Stimulated activated CD8-positive, alpha-beta memory T cell treated with anti-CD3 and anti-CD28 coated beads, Interleukin-12 subunit alpha, Interleukin-12 subunit beta, amount 100 ng/mL, for 4 hours (primary cell): Measurements from ENCODE around the gene KREMEN2.

Experiments
- DNase-seq: peaks from one replicate; pipeline ENCODE4 v3.0.0-alpha.2; 2020; ENCODE audit warnings: low read depth

KREMEN2 gene

DNA sequence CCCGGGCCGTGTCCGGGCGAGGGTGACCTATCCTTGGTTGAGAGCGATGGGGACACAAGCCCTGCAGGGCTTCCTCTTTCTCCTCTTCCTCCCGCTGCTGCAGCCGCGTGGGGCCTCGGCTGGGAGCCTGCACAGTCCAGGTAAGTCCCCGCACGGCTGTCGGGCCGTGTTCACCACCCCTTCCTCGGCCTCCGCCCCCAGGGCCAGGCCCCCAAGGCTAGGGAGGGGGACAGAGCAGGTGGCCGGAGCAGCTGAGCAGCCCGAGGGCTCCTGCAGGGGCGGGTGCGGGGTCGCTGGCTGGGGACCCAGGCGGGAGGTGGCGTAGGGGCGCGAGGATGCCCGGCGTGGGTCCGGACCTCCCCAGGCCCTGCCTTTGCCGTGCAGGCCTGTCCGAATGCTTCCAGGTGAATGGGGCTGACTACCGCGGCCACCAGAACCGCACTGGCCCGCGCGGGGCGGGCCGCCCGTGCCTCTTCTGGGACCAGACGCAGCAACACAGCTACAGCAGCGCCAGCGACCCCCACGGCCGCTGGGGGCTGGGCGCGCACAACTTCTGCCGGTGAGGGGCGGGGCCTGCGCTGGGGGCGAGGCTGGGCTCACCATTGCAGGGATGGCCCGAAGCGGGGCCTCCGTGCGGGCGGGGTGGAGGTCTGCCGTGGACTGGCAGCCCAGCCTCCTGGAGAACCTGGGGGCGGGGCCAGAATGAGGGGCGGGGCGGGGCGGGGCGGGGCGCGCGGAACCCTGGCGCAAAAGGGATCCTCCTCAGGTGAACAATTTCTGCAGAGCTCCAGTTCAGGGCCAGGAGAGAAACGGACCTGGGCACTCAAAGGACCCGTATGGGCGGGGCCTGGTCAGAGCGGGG, 631 bp downstream of the KREMEN2 start:
- no peak for DNase-seq

DNA sequence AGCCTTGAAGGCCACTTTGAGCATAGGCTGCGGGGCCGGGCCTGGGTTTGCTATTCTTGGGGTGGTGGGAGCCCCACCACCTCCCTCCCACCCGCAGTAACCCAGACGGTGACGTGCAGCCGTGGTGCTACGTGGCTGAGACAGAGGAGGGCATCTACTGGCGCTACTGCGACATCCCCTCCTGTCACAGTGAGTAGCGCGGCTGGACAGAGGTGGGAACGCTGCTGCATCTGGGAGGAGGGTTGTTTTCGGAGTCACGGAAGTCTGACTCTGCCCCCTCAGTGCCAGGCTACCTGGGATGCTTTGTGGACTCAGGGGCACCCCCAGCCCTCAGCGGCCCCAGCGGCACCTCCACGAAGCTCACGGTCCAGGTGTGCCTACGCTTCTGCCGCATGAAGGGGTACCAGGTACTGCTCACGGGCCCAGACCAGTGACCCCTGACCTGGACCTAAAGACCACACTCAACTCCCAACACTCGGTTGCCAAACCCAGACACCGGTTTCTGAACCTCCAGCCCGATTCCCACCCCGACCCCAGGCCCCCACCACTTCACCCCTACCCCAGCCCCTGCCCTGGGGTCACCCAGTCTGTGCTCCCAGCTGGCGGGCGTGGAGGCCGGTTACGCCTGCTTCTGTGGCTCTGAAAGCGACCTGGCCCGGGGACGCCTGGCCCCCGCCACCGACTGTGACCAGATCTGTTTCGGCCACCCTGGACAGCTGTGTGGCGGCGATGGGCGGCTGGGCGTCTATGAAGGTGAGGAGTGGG, 2.1 kb downstream of the KREMEN2 start:
- no peak for DNase-seq

DNA sequence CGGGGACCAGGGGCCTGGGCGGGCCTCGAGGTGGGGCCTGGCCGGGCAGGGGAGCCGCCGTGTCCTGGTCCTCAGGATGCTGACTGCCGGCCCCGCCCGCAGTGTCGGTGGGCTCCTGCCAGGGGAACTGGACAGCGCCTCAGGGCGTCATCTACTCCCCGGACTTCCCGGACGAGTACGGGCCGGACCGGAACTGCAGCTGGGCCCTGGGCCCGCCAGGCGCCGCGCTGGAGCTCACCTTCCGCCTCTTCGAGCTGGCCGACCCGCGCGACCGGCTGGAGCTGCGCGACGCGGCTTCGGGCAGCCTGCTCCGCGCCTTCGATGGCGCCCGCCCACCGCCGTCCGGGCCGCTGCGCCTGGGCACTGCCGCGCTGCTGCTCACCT, 2.7 kb downstream of the KREMEN2 start:
- DNase-seq, result no peak

DNA sequence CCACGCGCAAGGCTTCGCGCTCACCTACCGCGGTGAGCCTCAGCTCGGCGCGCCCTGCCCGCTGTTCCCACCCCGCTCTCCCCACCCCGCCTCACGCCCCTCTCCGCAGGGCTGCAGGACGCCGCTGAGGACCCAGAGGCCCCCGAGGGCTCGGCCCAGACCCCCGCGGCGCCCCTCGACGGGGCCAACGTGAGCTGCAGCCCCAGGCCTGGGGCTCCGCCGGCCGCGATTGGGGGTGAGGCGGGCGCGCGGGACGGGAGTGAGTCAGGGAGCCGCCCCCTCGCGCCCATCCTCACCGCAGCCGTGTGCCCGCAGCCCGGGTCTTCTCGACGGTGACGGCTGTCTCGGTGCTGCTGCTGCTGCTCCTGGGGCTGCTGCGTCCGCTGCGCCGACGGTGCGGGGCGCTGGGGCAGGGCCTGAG, 3.1 kb downstream of the KREMEN2 start:
- DNase-seq, result no peak

DNA sequence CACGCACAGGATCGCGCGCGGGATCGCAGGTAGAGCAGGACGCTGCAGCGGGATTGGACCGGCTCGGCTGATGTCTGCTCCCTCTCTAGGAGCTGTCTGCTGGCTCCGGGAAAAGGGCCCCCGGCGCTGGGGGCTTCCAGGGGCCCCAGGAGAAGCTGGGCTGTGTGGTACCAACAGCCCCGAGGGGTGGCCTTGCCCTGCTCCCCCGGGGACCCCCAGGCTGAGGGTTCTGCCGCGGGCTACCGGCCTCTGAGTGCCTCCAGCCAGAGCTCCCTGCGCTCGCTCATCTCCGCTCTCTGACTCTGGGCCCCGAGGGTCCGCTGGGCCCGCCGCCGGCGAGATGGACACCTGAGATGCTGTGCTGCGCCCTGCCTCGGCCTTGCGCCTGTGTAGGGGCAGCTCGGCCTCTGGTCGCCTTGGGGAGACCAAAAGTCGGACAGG, 3.7 kb downstream of the KREMEN2 start:
- DNase-seq, result no peak

DNA sequence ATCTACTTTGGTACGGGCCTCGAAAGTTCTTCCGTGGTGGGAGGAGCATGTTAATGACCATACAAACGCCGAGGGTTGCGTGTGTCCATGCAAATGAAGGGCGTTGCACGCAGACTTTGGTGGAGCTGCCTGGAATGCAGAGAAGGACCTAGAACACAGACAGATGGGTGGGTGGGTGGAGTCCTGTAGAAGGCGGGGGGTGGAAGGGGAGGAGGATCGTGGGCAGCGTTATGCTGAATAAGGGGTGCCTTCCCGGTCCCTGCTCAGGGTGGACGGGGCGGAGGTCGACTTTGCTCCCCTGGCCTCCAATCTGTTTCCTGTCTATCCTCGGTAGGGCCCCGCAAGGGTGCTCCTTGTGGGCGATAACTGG, 4.3 kb downstream of the KREMEN2 start:
- no peak for DNase-seq

DNA sequence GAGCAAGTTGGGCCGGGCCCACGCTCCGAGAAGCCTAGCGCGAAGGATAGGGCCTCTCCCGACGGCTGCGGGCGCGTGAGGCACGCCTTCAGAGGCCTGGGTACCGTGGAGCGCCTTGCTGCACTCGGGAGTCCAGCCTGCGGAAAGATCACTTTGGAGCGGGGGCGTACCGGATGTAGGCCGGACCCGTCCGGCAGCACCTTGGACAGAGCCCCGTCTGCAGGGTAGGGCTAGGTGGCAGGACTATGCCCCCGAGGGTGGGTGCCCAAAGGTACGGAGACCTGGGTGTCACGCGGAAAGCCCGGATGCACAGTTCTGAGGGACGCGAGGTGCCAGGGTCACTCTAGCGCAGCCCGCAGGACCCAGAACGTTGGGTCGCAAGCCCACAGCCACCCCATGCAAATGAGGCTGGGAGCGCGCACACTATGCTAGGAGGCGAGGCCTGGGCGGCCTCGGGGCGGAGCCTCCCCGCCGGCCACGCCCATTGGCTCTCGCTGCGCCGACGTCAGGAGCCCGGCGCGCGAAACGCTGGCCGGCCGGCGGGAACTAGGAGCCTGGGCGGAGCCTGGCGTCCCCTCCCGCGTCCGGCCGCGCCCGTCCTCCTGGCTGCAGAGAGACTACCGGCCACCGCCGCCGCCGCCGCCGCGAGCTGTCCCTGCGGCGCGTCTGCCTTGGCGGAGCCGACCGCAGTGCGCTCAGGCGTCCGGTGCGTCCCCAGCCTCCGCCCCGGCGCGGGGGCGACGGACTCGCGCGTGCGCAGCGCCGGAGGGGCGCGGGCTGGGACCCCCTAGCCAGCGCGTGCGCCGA, 4.9 kb downstream of the KREMEN2 start, which contains the start of gene PAQR4:
PAQR4 (plus strand) TSS at position 611 of the 807 bp plus-strand sequence. CDS start 327 bp downstream, outside the sequence.
- DNase-seq, result peak; percentile 62

DNA sequence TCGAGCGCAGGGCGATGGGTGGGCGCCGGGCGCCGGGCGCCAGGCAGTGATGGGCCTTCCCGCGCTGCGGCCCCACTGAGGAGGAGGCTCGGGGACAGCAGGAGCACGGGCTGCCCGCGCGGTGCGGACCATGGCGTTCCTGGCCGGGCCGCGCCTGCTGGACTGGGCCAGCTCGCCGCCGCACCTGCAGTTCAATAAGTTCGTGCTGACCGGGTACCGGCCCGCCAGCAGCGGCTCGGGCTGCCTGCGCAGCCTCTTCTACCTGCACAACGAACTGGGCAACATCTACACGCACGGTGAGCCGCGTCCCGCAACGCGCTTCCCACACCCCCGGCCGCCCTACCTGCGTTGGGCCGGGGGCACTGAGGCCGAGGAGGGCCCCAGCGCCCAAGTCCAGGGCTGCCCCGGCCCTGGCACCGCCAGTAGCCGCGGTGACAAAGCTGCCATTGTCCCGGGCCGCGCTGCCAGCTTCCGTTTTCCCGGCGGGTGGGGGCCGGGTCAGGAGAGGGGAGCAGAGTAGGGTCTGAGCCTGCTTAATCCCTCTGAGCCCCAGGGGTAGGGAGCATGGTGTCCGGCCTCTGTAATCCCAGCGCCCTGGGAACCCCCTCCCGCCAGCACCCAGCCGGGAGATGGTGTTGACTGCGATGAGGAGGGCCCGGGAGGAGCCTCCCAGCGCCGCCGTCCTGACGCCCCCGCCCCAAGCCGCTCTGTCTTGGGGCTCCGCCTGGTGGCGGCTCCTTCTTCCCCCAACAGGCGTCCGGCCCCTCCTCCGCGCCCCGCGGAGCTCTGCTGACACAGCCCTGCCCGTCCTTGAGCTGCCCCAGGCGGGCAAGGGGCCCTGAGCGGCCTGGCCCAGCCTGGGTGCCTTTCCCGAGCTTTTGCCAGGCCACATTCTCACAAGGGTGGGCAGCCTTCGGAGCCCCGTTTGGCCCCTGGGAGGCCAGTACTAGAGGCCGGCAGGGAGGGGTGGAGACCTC, 5.8 kb downstream of the KREMEN2 start:
- DNase-seq, result peak; percentile 45

DNA sequence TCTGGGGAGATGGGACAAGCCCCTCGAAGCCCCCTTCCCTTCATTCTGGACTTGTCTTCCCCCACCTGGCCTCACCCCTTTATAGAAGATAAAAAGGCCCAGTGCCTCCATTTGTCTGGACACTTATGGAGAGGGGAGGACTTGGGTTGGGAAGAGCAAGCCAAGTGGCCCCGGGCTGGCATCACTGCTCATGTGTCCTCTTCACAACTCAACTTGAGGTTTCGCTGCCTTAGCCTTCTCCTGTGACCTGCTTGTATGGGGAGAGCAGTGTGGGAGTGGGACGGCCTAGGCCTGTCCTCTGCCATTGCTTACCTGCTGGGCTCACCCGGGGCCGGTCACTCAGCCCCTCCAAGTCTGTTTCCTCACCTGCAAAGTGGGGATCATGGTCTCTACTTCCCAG, 6.5 kb downstream of the KREMEN2 start:
- no peak for DNase-seq

DNA sequence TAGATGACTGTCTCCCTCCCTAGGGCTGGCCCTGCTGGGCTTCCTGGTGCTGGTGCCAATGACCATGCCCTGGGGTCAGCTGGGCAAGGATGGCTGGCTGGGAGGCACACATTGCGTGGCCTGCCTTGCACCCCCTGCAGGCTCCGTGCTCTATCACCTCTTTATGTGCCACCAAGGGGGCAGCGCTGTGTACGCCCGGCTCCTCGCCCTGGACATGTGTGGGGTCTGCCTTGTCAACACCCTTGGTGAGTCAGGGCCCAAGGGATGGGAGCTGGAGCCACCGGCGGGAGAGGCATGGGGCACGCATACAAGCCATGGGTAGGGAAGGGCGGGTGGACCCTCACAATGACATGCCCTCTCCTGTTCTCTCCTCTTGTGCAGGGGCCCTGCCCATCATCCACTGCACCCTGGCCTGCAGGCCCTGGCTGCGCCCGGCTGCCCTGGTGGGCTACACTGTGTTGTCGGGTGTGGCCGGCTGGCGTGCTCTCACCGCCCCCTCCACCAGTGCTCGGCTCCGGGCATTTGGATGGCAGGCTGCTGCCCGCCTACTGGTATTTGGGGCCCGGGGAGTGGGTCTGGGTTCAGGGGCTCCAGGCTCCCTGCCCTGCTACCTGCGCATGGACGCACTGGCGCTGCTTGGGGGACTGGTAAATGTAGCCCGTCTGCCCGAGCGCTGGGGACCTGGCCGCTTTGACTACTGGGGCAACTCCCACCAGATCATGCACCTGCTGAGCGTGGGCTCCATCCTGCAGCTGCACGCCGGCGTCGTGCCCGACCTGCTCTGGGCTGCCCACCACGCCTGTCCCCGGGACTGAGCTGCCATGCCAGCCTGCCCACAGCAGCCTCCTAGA, 7.3 kb downstream of the KREMEN2 start:
- DNase-seq, result no peak

DNA sequence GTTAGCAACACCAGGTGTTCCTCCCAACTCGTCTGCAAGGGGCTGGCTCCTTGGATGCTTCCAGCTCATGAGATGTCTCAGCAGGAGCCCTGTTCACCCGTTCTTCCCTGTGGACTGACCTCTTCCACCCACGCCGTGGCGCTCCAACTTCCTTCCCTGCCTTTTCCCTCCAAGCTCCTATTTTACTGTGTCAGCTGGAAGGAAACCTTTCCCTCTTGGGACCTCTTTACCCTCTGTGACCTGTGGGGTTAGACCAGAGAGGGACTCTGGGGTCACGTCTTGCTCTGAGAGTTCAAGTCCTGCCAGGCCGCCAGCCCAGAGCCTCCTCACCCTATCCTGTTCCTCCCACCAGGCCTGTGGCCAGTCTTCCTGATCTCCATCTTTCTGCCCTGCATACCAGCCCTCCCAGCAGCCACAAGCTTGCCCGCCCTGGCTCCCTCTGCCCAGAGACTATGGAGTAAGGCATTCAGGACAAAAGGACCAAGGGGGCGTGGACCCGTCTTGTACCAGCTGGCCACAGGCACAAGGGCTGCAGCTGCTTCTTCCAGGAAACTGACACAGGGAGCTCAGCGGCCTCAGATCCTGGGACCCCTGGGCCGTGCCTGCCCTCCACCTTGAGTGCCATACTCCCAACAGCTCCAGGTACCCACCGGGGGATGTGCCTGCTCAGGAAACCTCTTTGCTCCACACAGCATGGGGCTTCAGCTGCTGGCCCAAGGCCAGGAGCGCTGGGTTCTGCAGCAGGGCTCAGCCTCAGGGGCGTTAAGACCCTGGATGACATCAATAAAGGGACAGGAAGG, 8.1 kb downstream of the KREMEN2 start:
- no peak for DNase-seq

DNA sequence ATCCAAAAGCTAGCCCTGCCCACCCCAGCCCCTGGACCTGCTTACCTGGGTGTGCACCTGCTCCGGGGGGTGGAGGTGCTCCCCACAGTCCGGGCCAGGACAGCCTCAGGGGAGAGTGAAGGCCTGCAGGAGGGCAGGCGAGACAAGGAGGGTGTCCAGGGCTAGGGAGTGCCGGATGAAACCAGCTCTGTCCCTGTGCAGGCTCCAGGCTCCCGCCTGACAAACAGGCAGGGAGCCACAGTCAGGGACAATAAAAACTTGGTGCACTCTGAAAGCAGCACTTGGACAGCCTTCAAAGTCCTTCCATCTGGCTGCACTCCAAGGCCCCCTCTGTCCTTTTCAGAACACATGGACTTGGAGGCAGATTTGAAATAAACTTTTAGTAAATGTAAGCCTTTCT, 9.0 kb downstream of the KREMEN2 start:
- no peak for DNase-seq

DNA sequence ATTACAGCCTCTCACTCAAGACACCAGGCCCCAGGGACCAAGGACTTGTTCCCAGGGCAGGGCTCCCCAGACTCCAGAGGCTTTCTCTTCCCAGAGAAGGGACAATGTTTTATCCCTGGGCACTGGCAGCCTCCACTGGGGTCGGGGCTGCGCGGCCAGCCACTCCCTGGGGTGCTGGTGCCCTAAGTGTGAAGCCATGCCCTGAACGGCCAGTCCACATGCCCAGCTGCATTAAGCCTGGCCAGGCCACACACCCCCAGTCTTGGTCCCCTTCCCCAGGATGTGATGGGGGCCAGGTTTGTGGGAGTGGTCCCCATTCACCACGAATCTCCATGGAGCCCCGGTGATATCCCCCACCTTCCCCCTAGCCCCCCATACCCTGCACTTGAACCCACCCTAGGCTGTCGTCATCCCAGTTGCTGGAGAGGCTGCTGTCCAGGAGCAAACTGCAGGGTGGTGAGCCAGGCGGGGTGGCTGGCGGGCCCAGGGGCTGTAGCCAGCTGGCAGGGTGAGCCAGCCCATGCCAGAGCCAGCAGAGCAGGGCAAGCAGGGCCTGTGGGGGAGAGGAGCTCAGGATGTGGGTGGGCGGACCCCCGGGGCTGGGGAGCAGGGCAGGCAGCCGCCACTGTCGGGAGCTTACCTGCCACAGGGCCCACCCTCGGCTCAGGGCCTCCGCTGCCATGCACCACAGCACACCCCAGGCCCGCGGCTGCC, 9.7 kb downstream of the KREMEN2 start:
- DNase-seq, result no peak

DNA sequence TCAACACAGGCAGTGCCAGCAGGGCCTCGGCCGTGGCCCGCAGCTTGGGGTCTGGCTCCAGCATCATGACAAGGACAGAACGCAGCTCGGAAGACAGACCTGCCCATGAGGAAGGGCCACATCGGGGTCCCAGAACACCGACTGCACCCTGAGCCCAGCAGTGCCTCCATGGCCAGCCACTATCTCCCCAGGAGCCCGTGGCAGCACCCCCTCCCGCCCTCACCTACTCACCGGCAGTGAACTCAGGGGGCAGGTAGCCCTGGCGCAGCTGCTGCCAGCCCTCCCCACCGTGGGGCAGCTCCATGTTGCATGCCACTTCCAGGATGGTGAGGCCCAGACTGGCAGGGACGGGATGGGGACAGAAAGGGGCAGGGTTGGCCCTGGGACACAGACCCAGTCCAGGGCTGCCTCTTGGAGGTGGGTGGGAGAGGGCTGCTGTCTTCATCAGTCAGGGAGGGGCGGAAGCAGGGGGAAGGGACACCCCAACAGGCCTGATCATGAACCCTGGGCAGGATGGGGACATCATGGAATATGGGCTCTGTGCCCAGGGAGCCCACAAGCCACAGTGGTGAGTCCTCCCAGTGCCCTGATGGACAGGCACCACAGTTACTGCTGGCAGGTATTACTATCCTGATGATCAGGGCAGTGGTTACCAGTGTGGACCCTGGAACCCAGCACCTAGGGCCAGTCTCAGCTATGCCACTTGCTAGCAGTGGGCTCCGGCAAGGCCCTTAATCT, 10.4 kb downstream of the KREMEN2 start:
- DNase-seq, result no peak

DNA sequence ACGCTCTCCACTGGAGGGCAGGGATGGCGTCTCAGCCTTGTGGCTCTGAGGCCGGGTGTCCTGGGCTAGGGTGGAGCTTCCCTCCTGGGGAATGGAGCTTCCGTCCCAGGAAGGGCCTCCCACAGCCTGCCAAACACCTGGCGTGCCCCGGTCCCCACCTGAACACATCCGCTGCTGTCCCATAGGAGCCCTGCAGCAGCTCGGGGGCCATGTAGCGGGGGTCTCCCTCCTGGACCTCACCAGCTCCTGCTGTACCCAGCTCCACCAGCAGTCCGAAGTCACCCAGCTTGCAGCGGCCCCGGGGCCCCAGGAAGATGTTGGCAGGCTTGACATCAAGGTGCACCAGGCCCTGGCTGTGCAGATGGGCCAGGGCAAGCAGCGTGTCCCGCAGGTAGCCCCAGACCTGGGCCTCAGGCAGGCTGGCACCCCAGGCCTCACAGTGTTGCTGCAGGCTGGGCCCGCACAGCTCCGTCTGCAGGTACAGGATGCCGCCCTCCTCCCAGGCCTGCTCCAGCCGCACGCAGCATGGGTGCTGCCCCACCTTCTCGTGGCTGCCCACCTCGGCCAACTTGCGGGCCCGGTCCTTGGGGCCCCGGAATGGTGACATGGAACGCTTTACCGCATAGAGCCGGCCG, 11.2 kb downstream of the KREMEN2 start:
- no peak for DNase-seq

DNA sequence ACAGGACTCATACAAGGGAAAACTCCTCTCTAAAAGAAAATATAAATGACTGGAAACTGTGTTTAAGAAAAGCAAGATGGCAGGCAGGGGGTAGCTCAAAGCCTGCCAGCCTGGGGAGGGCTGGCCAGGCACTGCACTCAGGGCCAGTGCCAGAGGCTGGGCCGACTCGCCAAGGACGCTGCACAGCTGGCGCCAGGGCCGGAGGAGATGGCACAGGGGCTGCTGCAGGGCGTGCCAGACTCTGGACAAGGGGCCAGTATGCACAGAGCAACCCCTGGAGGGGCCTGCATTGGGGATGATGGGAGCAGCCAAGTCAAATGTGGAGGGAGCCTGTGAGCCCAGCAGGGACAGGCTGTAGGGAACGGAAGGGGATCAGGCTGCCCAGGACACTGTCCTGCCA, 12.1 kb downstream of the KREMEN2 start:
- no peak for DNase-seq

DNA sequence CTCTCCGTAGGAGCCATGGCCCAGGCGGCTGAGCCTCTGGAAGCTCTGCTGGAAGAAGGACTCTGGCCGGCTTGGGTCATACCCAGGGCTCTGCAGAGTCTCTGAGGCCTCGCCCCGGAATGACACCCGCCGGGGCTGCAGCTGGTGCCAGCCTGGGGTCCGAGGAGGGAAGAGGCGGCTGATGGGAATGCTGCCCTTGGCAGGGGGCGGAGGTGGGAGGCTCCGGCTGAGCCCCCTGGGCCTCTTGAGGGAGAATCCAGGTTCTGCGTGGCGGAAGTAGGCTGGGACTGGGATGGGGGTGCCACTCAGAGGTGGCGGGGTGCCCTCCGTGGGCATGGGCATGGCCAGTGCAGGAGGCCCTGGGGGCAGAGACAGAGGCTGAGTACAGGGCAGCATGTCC, 12.6 kb downstream of the KREMEN2 start:
- no peak for DNase-seq

DNA sequence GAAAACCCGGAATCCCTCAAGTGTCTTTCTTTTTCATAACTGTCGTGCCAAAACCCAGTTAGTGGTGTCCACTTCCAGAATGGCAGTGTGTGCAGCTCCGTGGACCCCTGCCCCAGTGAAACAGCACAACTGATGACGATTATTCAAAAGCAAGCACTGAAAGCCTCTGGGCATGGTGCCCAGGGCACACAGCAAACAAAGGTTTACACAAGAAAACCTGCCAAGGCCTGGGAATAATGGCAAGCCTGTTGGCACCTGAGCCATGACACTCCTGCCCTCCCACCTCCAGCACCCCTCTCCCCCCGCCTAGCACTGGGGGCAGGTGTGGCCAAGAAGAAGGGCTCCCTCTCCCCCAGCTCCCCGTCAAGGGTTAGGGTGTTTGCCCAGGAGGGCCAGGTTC, 13.4 kb downstream of the KREMEN2 start:
- DNase-seq, result no peak
